GM21723 (cell line): ENCODE data around the gene DLEC1.

ENCODE experiments used
- ATAC-seq: cut with Tn5 transposase; IDR thresholded peaks from one replicate; pipeline ENCODE4 v1.9.1; 2021; ENCODE audit warnings: mild to moderate bottlenecking, moderate library complexity; ENCODE audit not compliant: unreplicated experiment

DLEC1 gene

DNA sequence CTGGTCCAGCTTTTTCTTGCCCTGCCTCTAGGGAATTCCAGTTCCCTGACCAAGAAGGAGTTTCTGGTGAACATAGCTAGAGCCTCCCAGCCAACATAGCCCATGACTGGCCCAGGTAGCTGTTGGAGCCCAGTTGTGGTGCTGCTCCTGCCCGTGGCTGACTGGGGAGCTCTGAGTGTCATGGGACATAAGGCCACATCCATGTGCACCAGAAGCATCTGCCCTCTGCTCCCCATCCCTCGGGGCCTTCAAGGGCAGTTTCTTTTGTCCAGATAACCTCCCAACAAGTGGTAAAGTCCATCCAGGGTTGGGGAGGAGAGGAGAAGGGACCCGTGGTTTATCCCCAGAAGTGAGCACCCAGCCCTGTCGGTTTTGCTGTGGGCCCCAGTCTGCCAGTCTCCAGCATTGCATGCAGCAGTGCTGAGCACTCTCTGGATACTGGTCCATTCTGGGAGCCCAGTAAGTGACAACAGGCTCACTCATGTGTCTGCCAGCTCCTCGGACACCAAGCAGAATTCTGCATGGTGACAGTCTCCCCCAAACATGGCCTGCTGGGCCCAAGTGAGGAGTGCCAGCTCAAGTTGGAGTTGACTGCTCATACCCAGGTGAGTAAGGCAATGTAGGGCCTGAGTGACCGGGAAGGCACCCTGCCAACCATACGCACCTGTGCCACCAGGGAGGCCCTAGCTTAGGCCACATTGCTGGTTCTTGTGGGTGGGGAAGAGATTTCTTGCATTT lies 69.1 kb downstream of the DLEC1 start:
- ATAC-seq = no peak

- no peak for ATAC-seq
These were observed 69.9 kb downstream of the DLEC1 start for GRCh38 chr3:38108649-38109579.

GRCh38 chr3:38109580-38110313 lies 70.7 kb downstream of the DLEC1 start:
- no peak for ATAC-seq

- ATAC-seq = no peak
These were observed 71.5 kb downstream of the DLEC1 start for GRCh38 chr3:38110314-38111050.

DNA sequence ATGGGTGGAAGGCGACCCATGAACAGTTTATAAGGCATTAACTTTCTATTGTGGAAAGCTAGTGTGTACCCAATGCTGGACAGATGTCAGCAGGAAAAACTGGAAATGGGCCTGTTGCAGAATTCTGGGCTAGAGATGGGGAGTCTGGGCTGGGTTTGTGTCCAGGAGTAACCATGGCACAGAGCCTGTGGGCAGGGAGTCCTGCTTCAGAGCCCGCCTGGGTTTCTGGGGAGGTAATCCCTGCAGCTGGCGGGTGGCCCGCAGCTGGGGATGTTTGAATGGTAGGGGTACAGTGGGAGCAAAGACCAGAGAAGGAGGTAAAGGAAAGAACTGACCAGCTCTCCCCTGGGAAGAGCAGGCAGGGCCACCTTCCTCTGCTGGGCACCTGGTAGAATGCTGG lies 72.2 kb downstream of the DLEC1 start:
- ATAC-seq = no peak

DNA sequence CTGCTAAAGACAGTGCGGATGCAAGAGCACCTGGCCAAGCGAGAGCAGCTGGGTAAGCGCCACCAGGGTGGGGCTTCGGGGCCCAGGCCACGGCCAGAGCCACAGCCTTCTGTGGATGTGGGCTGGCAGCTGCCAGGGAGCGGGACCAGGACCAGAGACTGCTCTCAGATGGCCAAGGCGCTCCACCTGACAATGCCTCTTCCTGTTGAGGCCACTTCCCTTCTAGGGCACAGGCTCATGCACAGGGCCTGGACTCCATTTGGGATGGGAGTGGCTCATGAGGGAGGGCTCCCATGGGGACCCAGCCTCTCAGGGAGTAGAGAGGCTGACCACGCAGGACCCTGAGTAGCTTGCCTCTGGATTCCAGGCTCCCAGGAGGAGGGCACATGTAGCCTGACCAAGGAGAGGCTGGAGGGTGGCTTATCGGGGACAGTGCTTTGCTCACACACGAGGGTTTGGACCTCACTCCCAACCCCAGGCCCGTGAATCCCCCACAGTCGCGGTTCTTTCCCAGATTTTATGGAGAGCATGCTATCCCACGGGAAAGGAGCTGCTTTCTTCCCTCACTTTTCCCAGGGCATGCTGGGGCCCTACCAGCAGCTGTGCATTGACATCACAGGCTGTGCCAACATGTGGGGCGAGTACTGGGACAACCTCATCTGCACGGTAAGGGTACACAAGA lies 72.8 kb downstream of the DLEC1 start:
- no peak for ATAC-seq

- ATAC-seq = no peak
These were observed 73.4 kb downstream of the DLEC1 start for GRCh38 chr3:38112378-38112761.

DNA sequence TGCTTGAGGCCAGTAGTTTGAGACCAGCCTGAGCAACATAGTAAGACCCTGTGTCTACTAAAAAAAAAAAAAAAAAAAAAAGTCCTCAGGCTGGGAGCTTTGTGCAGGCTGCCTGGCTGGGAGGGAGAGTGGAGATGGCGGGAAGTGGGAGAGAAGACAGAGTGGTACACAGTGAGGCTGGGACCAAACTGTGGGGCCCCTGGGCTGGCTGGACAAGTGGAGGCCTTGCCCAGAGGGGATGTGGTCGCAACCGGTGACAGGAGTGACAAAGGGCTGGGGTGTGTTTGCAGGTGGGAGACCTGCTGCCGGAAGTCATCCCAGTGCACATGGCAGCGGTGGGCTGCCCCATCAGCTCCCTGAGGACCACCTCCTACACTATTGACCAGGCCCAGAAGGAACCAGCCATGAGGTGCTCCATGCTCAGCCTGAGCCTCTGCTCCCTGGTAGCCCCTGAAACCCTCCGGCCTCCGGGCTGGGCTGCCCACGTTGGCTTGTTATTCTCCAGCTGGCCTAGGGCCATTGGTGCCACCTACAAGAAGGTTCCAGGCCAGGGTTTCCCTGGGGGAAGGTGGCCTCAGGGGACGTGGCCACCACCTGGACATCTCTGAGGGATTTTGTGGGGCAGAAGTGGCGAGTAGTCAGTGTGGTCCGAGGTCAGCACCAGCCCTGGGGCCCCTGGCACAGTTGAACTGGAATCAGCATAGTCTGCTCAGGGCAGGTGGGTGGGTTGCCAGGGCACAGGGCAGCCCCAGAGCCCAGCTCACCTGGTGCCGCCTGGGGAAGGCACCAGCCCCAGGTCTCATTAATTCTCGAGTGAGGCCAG lies 75.3 kb downstream of the DLEC1 start:
- ATAC-seq = no peak

GRCh38 chr3:38114875-38115644 lies 76.1 kb downstream of the DLEC1 start:
- no peak for ATAC-seq

GRCh38 chr3:38115645-38116427 lies 76.8 kb downstream of the DLEC1 start:
- no peak for ATAC-seq

- no peak for ATAC-seq
These were observed 77.6 kb downstream of the DLEC1 start for GRCh38 chr3:38116471-38117162.

DNA sequence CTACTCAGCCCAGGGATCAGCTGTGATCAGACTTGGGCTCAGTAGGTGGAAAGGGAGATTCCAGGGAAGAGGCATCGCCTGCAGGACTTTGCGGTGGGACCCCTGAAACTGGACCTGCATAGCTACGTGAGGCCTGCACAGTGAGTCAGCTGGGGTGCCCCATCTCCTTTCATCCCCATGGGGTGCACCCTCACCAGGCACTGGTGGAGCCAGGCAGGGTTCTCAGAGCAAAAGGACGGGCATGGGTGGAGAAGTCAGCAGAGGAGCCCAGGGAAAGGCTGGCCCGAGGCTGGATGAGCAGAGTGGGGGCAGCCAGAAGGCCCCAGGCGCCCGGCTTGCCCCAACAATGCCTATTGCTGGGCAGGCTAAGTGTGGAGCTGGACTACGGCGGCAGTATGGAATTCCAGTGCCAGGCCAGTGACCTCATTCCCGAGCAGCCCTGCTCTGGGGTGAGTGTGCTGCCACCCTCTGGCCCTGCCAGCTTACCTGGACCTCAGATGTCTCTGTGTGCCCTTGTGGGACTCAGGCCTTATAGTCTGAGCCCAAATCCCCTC lies 78.2 kb downstream of the DLEC1 start:
- no peak for ATAC-seq

DNA sequence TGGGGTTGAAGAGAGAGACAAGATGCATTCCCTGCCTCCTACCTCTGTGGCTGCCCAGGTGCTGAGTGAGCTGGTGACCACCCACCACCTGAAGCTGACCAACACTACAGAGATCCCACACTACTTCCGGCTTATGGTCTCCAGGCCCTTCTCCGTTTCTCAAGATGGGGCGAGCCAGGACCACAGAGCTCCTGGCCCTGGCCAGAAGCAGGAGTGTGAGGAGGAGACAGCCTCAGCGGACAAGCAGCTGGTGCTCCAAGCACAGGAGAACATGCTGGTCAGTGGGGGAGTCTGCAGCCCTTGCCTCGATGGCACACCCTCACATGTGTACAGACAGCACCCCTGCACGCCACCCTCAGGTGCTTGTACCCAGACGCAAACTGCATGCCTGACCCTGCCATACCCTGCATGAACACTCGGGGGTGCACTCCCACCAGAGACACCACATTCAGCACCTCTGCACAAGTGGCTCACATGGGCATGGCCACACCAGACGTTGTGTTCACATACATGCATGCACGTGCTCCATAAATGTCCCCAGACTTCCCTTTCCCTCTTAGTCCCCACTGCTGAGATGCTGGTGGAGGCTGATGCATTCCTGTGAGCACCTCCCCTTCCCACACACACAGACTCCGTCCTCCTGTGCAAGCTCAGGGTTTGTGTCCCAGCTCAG lies 78.9 kb downstream of the DLEC1 start:
- peak; percentile 87 for ATAC-seq

GRCh38 chr3:38118421-38119247 lies 79.6 kb downstream of the DLEC1 start:
- no peak for ATAC-seq

DNA sequence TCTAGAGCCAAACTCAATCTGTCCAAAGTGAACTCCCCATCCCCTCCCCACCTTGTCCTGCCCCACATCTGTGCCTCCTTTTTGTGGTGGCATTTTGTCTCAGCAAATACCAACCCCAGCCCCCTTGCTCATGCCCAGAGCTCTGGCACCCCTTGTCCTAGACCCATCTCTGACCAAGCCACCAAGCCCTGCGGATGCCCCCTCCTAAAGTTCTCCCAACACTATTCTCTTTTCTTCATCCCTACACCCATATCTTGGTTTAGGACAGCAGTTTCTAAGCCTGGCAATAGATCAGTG lies 80.2 kb downstream of the DLEC1 start:
- no peak for ATAC-seq
